Endothelial cell of umbilical vein (primary cell): Measurements from ENCODE around the gene ZNF320. TPM values are rescaled to one million over a fixed set of nuclear protein-coding genes. Genes with fewer than 3 reads are reported as not detected.
A peak's percentile ranks its signal among the peaks of the same experiment; 100 is the strongest.

Source experiments
- BruUV-seq: library from RNA; stranded (reverse); fragments of 400-500 nt; replicated peaks from 2 replicates; lab custom pipeline; 2021; lab: Mats Ljungman, UMichigan
- CTCF ChIA-PET: fragments of 300-600, 350-600 bp; sonication (Branson Sonifier 250); formaldehyde crosslinking; loops from one replicate; lab custom pipeline; 2021; ENCODE audit warnings: antibody characterized with exemption, inconsistent platforms; lab: Charles Lee
- POLR2A ChIA-PET: fragments of 300-600, 350-600 bp; sonication (Branson Sonifier 250); formaldehyde crosslinking; loops from one replicate; lab custom pipeline; 2021; ENCODE audit warnings: antibody characterized with exemption, inconsistent platforms; lab: Charles Lee
- DNase-seq: peaks from one replicate; pipeline ENCODE4 v3.0.0-alpha.2; 2011; ENCODE audit warnings: low read depth, low spot score
- FAIRE-seq: peaks from 2 replicates; lab custom pipeline; 2011; peaks lifted over from hg19 to GRCh38; lab: Jason Lieb, UNC
- H2AFZ ChIP-seq: 2 replicates; pipeline ENCODE4 v1.6.0; 2012; ENCODE audit warnings: low read depth, low read length, control low read depth, inconsistent platforms
- H3K27ac ChIP-seq: 2 replicates; pipeline ENCODE4 v1.5.1; 2011; ENCODE audit warnings: low read depth, mild to moderate bottlenecking, control low read depth, low read length, moderate library complexity; ENCODE audit not compliant: insufficient read depth
- H3K27me3 ChIP-seq, 2 experiments: 2 replicates each; pipeline versions ENCODE4 v1.6.0 to v1.6.1; 2011; ENCODE audit warnings: low read length in 2 of 2, mixed read lengths in 1 of 2; ENCODE audit not compliant: control insufficient read depth in 2 of 2, insufficient read depth in 2 of 2
- H3K36me3 ChIP-seq, 2 experiments: 2 replicates in 1 of 2; 3 replicates in 1 of 2; pipeline ENCODE4 v1.5.1; 2011; ENCODE audit warnings: low read length in 2 of 2, mild to moderate bottlenecking in 1 of 2, moderate library complexity in 1 of 2; ENCODE audit not compliant: control insufficient read depth in 2 of 2, insufficient read depth in 2 of 2; ENCODE audit errors: extremely low read depth in 1 of 2
- H3K4me1 ChIP-seq: 3 replicates; pipeline ENCODE4 v1.5.1; 2011; ENCODE audit warnings: mild to moderate bottlenecking, low read length; ENCODE audit not compliant: control insufficient read depth, insufficient read depth; ENCODE audit errors: extremely low read depth
- H3K4me2 ChIP-seq: 2 replicates; pipeline ENCODE4 v1.6.1; 2011; ENCODE audit warnings: low read length, control low read depth, mixed read lengths; ENCODE audit not compliant: insufficient read depth
- H3K4me3 ChIP-seq, 3 experiments: fragments of 200-600 bp in 1 of 3; sonication (generic), shearing (Covaris generic) in 1 of 3; replicated peaks in 1 of 3; 2 replicates each; pipeline ENCODE4 v1.5.1; 2011 to 2016; ENCODE audit warnings: control low read depth in 3 of 3, low read length in 3 of 3, mild to moderate bottlenecking in 2 of 3, inconsistent platforms in 1 of 3, low read depth in 1 of 3, moderate library complexity in 1 of 3; ENCODE audit not compliant: insufficient read depth in 1 of 3
- H3K79me2 ChIP-seq: 2 replicates; pipeline ENCODE4 v1.6.0; 2012; ENCODE audit warnings: low read length, inconsistent platforms; ENCODE audit not compliant: control insufficient read depth, insufficient read depth
- H3K9ac ChIP-seq: replicated peaks from 2 replicates; pipeline ENCODE3; 2011; ENCODE audit warnings: low read length, control low read depth; ENCODE audit not compliant: insufficient read depth; ENCODE audit errors: extremely low read depth
- H3K9me1 ChIP-seq: replicated peaks from 3 replicates; pipeline ENCODE4 v1.6.0; 2011; ENCODE audit warnings: mild to moderate bottlenecking, low read length; ENCODE audit not compliant: control insufficient read depth, insufficient read depth; ENCODE audit errors: extremely low read depth
- H3K9me3 ChIP-seq: replicated peaks from 2 replicates; pipeline ENCODE4 v1.5.1; 2012; ENCODE audit warnings: low read length, inconsistent platforms; ENCODE audit not compliant: control insufficient read depth, insufficient read depth
- H4K20me1 ChIP-seq: replicated peaks from 2 replicates; pipeline ENCODE3; 2011; ENCODE audit warnings: mild to moderate bottlenecking, low read length; ENCODE audit not compliant: control insufficient read depth, insufficient read depth; ENCODE audit errors: extremely low read depth
- EZH2 ChIP-seq: IDR thresholded peaks from 2 replicates; pipeline ENCODE4 v1.6.1; 2012; ENCODE audit warnings: borderline replicate concordance, low read depth, mild to moderate bottlenecking, moderate library complexity, low read length, inconsistent platforms; ENCODE audit not compliant: severe bottlenecking
- GATA2 ChIP-seq: IDR thresholded peaks from 2 replicates; pipeline ENCODE4 v1.7.0; 2011; ENCODE audit warnings: low read depth, mild to moderate bottlenecking, moderate library complexity, mixed read lengths, low read length; ENCODE audit not compliant: insufficient read length, insufficient read depth
- JUN ChIP-seq: IDR thresholded peaks from 2 replicates; pipeline ENCODE4 v1.6.1; 2011; ENCODE audit warnings: borderline replicate concordance, low read depth; ENCODE audit not compliant: insufficient read length, insufficient read depth
- MYC ChIP-seq: IDR thresholded peaks from one replicate; pipeline ENCODE4 v1.6.1; 2011; ENCODE audit warnings: mild to moderate bottlenecking, low read depth, low read length
- dilution Hi-C: fragments of 300-500 bp; cut with MboI; formaldehyde crosslinking; loops from one replicate; pipeline ENCODE4 v1.15.0; 2019; ENCODE audit warnings: low sequenced_read_pairs; ENCODE audit not compliant: extremely low pct_ligation_motif_present
- intact Hi-C: fragments of 100-400 bp; cut with micrococcal nuclease; formaldehyde crosslinking; loops from one replicate; pipeline ENCODE4 v1.10.0; 2022
- polyA plus RNA-seq, 4 experiments: library from polyadenylated mRNA; depleted of rRNA in 3 of 4; stranded (reverse) in 3 of 4; unstranded in 1 of 4; fragments of >200 nt; gene quantifications; 2 replicates each; pipeline versions ENCODE4 v1.2.1 to v1.2.3, GENCODE V29; 2011 to 2012; ENCODE audit warnings: missing spikeins in 1 of 4
- total RNA-seq: library from RNA; stranded (reverse); gene quantifications from 2 replicates; pipeline ENCODE4 v1.2.3, GENCODE V29; 2021

The ZNF320 gene
- total and polyA plus RNA-seq, 2 donors (not counting 3 experiments of a cell fraction or from before 2014, with no cell fraction given): 7.6 to 11.1 TPM

GRCh38 chr19:52923778-52924593 lies 26.6 kb upstream of the ZNF320 start:
- Histone ChIP-seq H3K4me2 (no peak overlapping the region), H3K79me2 (no peaks in the 10 kb centered on the region), H2AFZ (peak overlapping the region; percentile 61), H3K9me1 (no peaks in the 10 kb centered on the region), H3K27ac (no peak overlapping the region), H3K4me1 (no peaks in the 10 kb centered on the region), H3K4me3 (peak overlapping the region in 2 of 3 experiments; percentile 12 to 46), H3K27me3 (no peaks in the 10 kb centered on the region), H4K20me1 (no peaks in the 10 kb centered on the region), H3K9ac (no peak overlapping the region), H3K36me3 (peaks cover 0 to 1% of the 10 kb centered on the region in 2 experiments), H3K9me3 (no peaks in the 10 kb centered on the region)
- FAIRE-seq (no peak), DNase-seq (peak; percentile 6)
- TF ChIP-seq EZH2 (no peak), JUN (no peak), GATA2 (no peak), MYC (no peak)
- dilution Hi-C loops (no loop called here), intact Hi-C loops (loop anchor here (1.0 to 10.0 kb wide), 5 partner anchors 18 to 103 kb away; partner anchors contain the start of genes ZNF28, ZNF320, ZNF468 and ZNF816)
- POLR2A ChIA-PET: no interaction called here
- CTCF ChIA-PET: no interaction called here
- BruUV-seq: TSS peak; percentile 30
